Neural cell (in vitro differentiated cells): ENCODE data around the gene TMEM94. TPM values are rescaled to one million over a fixed set of nuclear protein-coding genes. Genes with fewer than 3 reads are reported as not detected.

ENCODE experiments used
- H2AFZ ChIP-seq: fragments of 200-600, 300-800 bp; sonication (generic), shearing (Covaris generic); 2 replicates; pipeline ENCODE4 v1.6.0; 2014; ENCODE audit warnings: low read depth, mild to moderate bottlenecking, antibody characterized with exemption, low read length, moderate library complexity
- H3F3A ChIP-seq: fragments of 200-600 bp; shearing (Covaris generic); 2 replicates; pipeline ENCODE4 v1.6.1; 2016; ENCODE audit warnings: mild to moderate bottlenecking, moderate library complexity, mixed read lengths, antibody characterized with exemption, low read length; ENCODE audit not compliant: insufficient read depth, poor library complexity, severe bottlenecking
- H3K27ac ChIP-seq: fragments of 200-600, 300-800 bp; sonication (generic), shearing (Covaris generic); 2 replicates; pipeline ENCODE4 v1.5.1; 2014; ENCODE audit warnings: mild to moderate bottlenecking, low read length, moderate library complexity
- H3K27me3 ChIP-seq: fragments of 300-800, 200-600 bp; sonication (generic), shearing (Covaris generic); 2 replicates; pipeline ENCODE4 v1.6.0; 2014; ENCODE audit warnings: mild to moderate bottlenecking, low read depth, low read length, moderate library complexity; ENCODE audit not compliant: insufficient read depth
- H3K36me3 ChIP-seq: fragments of 300-800, 200-600 bp; sonication (generic), shearing (Covaris generic); 2 replicates; pipeline ENCODE4 v1.5.1; 2014; ENCODE audit warnings: mild to moderate bottlenecking, antibody characterized with exemption, low read length, moderate library complexity; ENCODE audit not compliant: insufficient read depth
- H3K4me2 ChIP-seq: fragments of 300-800, 200-600 bp; sonication (generic), shearing (Covaris generic); 2 replicates; pipeline ENCODE4 v1.6.0; 2014; ENCODE audit warnings: mild to moderate bottlenecking, low read length
- H3K4me3 ChIP-seq: fragments of 300-800, 200-600 bp; sonication (generic), shearing (Covaris generic); 2 replicates; pipeline ENCODE4 v1.5.1; 2014; ENCODE audit warnings: mild to moderate bottlenecking, low read length, moderate library complexity
- H3K79me2 ChIP-seq: fragments of 200-600 bp; shearing (Covaris generic); replicated peaks from 2 replicates; pipeline ENCODE4 v1.6.0; 2014; ENCODE audit warnings: mild to moderate bottlenecking, low read length, moderate library complexity; ENCODE audit not compliant: insufficient read depth
- H3K9ac ChIP-seq: fragments of 300-800, 200-600 bp; sonication (generic), shearing (Covaris generic); 2 replicates; pipeline ENCODE4 v1.6.1; 2016; ENCODE audit warnings: mild to moderate bottlenecking, low read length, mixed read lengths
- H3K9me2 ChIP-seq: fragments of 200-600 bp; shearing (Covaris generic); 2 replicates; pipeline ENCODE4 v1.6.1; 2016; ENCODE audit warnings: mild to moderate bottlenecking, low read length, mixed read lengths; ENCODE audit not compliant: insufficient read depth
- H3K9me3 ChIP-seq: fragments of 200-600, 300-800 bp; sonication (generic), shearing (Covaris generic); 2 replicates; pipeline ENCODE4 v1.6.1; 2016; ENCODE audit warnings: mild to moderate bottlenecking, mixed run types, low read length, moderate library complexity, mixed read lengths
- H4K20me1 ChIP-seq: fragments of 200-600 bp; shearing (Covaris generic); 2 replicates; pipeline ENCODE4 v1.6.1; 2016; ENCODE audit warnings: mild to moderate bottlenecking, mixed run types; ENCODE audit not compliant: insufficient read depth
- EP300 ChIP-seq: fragments of 450-650 bp; conservative IDR thresholded peaks from 2 replicates; pipeline ENCODE4 v1.6.1; 2014; ENCODE audit warnings: antibody characterized with exemption, mild to moderate bottlenecking, moderate library complexity; ENCODE audit not compliant: poor library complexity, severe bottlenecking
- EZH2 ChIP-seq: fragments of 200-600, 300-800 bp; shearing (Covaris generic), sonication (generic); IDR thresholded peaks from 2 replicates; pipeline ENCODE4 v1.6.1; 2014; ENCODE audit warnings: antibody characterized with exemption, low read length, borderline replicate concordance, mild to moderate bottlenecking; ENCODE audit not compliant: insufficient read depth, poor library complexity, severe bottlenecking
- MXI1 ChIP-seq: fragments of 450-650 bp; conservative IDR thresholded peaks from 2 replicates; pipeline ENCODE4 v1.6.1; 2014; ENCODE audit warnings: antibody characterized with exemption, mild to moderate bottlenecking; ENCODE audit not compliant: poor library complexity, severe bottlenecking
- POLR2AphosphoS5 ChIP-seq: IDR thresholded peaks from 2 replicates; pipeline ENCODE4 v1.6.1; 2012
- RAD21 ChIP-seq: fragments of 450-650 bp; conservative IDR thresholded peaks from 2 replicates; pipeline ENCODE4 v1.6.1; 2014; ENCODE audit warnings: antibody characterized with exemption, mild to moderate bottlenecking, moderate library complexity
- SMC3 ChIP-seq: fragments of 450-650 bp; conservative IDR thresholded peaks from 2 replicates; pipeline ENCODE4 v1.6.1; 2014; ENCODE audit warnings: antibody characterized with exemption, mild to moderate bottlenecking, moderate library complexity; ENCODE audit not compliant: poor library complexity
- TAF1 ChIP-seq: IDR thresholded peaks from 2 replicates; pipeline ENCODE4 v1.6.1; 2012; ENCODE audit warnings: low read depth
- polyA plus RNA-seq: library from polyadenylated mRNA; depleted of rRNA; stranded (reverse); fragments of >200 nt; gene quantifications from 2 replicates; pipeline ENCODE4 v1.2.3, GENCODE V29; 2014
- TF ChIP-seq, protein P1 (sequence below): IDR thresholded peaks from 2 replicates; pipeline ENCODE4 v1.6.1; 2012; ENCODE audit warnings: borderline replicate concordance
- TF ChIP-seq, protein P2 (sequence below): fragments of 450-650 bp; IDR thresholded peaks from 2 replicates; pipeline ENCODE4 v1.5.1; 2014; ENCODE audit warnings: antibody characterized with exemption, mild to moderate bottlenecking, moderate library complexity; ENCODE audit not compliant: poor library complexity, severe bottlenecking

TMEM94 gene
- polyA plus RNA-seq, 1 donor from 2014 or later: 37.0 TPM

DNA sequence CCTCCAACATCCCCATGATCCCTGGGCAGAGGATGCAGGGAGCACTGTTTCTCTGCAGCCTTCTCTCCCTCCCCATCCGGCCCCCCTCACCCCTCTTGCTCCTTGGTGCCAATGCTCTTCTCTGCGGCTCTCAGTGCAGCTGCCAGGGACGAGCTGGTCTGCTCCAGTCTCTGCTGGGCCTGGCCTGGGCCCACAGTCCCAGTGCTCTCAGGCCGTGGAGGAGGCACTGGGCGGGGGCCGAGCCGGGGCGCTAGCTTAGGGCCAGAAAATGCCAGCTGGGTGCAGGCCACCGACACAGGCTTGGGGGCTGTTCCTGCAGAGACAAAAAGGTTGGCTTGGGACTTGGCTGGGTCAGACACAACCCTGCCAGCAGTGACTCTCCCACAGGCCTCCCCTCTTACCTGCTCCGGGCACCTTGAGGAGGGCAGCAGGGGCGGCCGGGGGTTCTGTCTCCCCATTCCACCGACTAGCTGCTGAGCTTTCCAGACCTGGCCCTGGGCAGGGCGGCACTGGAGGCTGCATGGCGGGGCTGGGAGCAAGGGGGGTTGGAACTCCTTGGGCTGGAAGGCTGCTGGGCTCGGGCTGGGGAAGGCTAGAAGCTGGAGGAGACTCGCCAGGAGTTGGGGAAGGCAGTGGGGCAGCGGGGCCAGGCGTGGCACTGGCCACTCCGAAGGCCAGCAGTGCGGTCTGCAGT is 45.1 kb downstream of the TMEM94 start:
- Histone ChIP-seq H3K36me3 (no peaks in the 10 kb centered on the region), H3K4me2 (no peak overlapping the region), H4K20me1 (no peaks in the 10 kb centered on the region), H3F3A (no peaks in the 10 kb centered on the region), H3K9ac (no peak overlapping the region), H3K4me3 (no peak overlapping the region), H3K27me3 (no peaks in the 10 kb centered on the region), H3K27ac (no peak overlapping the region), H3K9me2 (no peaks in the 10 kb centered on the region), H3K79me2 (no peaks in the 10 kb centered on the region), H2AFZ (no peak overlapping the region), H3K9me3 (no peaks in the 10 kb centered on the region)
- no peak for TF ChIP-seq SMC3

DNA sequence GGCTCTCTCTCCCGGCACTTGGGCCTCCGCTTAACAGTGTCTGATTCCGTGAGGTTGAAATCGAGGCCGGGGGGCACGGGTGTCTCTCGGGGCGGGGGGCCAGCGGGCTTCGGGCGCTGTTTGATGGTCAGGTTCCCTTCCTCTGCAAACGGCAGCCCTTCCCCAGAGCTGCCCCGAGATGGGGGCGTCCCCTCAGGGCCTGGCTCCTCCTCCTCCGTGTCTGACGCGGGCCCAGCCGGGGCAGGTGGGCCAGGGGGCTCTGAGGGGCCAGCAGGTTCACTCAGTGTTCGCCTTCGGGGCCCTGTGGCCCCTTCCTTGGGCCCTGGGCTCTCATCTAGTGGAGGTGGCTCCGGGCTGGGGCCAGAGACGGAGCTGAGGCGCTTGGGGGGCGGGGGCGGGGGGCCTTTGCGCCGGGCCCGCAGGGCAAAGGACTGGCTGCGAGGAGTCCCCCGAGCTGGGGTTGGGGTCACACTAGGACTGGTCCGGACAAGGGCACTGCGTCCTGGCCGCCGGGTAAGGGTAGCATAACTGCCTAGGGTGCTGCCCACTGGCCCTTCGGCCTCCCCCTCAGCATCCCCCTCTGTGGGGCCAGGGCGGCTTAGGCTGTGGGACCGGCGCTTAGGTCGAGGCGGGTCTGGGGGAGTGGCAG is 45.8 kb downstream of the TMEM94 start:
- Histone ChIP-seq H3F3A (no peaks in the 10 kb centered on the region), H2AFZ (no peak overlapping the region), H3K9me2 (no peaks in the 10 kb centered on the region), H3K27me3 (no peaks in the 10 kb centered on the region), H3K9me3 (no peaks in the 10 kb centered on the region), H4K20me1 (no peaks in the 10 kb centered on the region), H3K36me3 (no peaks in the 10 kb centered on the region), H3K4me2 (no peak overlapping the region), H3K9ac (no peak overlapping the region), H3K4me3 (no peak overlapping the region), H3K27ac (no peak overlapping the region), H3K79me2 (no peaks in the 10 kb centered on the region)
- TF ChIP-seq SMC3 (no peak), EZH2 (no peak), POLR2AphosphoS5 (no peak), EP300 (no peak), RAD21 (no peak), MXI1 (no peak), TAF1 (no peak)
- TF ChIP-seq, protein P1, sequence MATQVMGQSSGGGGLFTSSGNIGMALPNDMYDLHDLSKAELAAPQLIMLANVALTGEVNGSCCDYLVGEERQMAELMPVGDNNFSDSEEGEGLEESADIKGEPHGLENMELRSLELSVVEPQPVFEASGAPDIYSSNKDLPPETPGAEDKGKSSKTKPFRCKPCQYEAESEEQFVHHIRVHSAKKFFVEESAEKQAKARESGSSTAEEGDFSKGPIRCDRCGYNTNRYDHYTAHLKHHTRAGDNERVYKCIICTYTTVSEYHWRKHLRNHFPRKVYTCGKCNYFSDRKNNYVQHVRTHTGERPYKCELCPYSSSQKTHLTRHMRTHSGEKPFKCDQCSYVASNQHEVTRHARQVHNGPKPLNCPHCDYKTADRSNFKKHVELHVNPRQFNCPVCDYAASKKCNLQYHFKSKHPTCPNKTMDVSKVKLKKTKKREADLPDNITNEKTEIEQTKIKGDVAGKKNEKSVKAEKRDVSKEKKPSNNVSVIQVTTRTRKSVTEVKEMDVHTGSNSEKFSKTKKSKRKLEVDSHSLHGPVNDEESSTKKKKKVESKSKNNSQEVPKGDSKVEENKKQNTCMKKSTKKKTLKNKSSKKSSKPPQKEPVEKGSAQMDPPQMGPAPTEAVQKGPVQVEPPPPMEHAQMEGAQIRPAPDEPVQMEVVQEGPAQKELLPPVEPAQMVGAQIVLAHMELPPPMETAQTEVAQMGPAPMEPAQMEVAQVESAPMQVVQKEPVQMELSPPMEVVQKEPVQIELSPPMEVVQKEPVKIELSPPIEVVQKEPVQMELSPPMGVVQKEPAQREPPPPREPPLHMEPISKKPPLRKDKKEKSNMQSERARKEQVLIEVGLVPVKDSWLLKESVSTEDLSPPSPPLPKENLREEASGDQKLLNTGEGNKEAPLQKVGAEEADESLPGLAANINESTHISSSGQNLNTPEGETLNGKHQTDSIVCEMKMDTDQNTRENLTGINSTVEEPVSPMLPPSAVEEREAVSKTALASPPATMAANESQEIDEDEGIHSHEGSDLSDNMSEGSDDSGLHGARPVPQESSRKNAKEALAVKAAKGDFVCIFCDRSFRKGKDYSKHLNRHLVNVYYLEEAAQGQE: no peak
- TF ChIP-seq, protein P2, sequence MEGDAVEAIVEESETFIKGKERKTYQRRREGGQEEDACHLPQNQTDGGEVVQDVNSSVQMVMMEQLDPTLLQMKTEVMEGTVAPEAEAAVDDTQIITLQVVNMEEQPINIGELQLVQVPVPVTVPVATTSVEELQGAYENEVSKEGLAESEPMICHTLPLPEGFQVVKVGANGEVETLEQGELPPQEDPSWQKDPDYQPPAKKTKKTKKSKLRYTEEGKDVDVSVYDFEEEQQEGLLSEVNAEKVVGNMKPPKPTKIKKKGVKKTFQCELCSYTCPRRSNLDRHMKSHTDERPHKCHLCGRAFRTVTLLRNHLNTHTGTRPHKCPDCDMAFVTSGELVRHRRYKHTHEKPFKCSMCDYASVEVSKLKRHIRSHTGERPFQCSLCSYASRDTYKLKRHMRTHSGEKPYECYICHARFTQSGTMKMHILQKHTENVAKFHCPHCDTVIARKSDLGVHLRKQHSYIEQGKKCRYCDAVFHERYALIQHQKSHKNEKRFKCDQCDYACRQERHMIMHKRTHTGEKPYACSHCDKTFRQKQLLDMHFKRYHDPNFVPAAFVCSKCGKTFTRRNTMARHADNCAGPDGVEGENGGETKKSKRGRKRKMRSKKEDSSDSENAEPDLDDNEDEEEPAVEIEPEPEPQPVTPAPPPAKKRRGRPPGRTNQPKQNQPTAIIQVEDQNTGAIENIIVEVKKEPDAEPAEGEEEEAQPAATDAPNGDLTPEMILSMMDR: no peak
